HG03039 (cell line): Measurements from ENCODE around the gene MAGI1.

Experiments
- ATAC-seq: cut with Tn5 transposase; IDR thresholded peaks from one replicate; pipeline ENCODE4 v1.9.1; 2021; ENCODE audit warnings: mild to moderate bottlenecking, moderate library complexity; ENCODE audit not compliant: unreplicated experiment

Gene MAGI1

GRCh38 chr3:65478551-65479500 is 559.9 kb downstream of the MAGI1 start:
- no peak for ATAC-seq

GRCh38 chr3:65473736-65474135 is 565.0 kb downstream of the MAGI1 start:
- ATAC-seq = no peak

- ATAC-seq = no peak
Measured at GRCh38 chr3:65472501-65472900, 566.2 kb downstream of the MAGI1 start.

GRCh38 chr3:65466300-65466988 is 572.3 kb downstream of the MAGI1 start:
- ATAC-seq = no peak

- ATAC-seq = no peak
Measured at GRCh38 chr3:65449841-65450428, 588.8 kb downstream of the MAGI1 start.

GRCh38 chr3:65448120-65448519 is 590.6 kb downstream of the MAGI1 start:
- no peak for ATAC-seq

GRCh38 chr3:65445573-65446169 is 593.0 kb downstream of the MAGI1 start:
- no peak for ATAC-seq

GRCh38 chr3:65444447-65444815 is 594.3 kb downstream of the MAGI1 start:
- ATAC-seq = no peak

GRCh38 chr3:65443739-65444446 is 594.8 kb downstream of the MAGI1 start:
- ATAC-seq = no peak

GRCh38 chr3:65439641-65440284 is 599.0 kb downstream of the MAGI1 start:
- no peak for ATAC-seq

- ATAC-seq = no peak
Measured at GRCh38 chr3:65438612-65439011, 600.1 kb downstream of the MAGI1 start.

GRCh38 chr3:65438096-65438495 is 600.6 kb downstream of the MAGI1 start:
- no peak for ATAC-seq

GRCh38 chr3:65436580-65436979 is 602.1 kb downstream of the MAGI1 start:
- ATAC-seq = no peak

- no peak for ATAC-seq
Measured at GRCh38 chr3:65433480-65433879, 605.2 kb downstream of the MAGI1 start.

- ATAC-seq = no peak
Measured at GRCh38 chr3:65432388-65433003, 606.2 kb downstream of the MAGI1 start.

GRCh38 chr3:65425880-65426279 is 612.8 kb downstream of the MAGI1 start:
- ATAC-seq = no peak

- no peak for ATAC-seq
Measured at GRCh38 chr3:65422154-65422553, 616.6 kb downstream of the MAGI1 start.

- ATAC-seq = no peak
Measured at GRCh38 chr3:65419233-65419632, 619.5 kb downstream of the MAGI1 start.

GRCh38 chr3:65413891-65414290 is 624.8 kb downstream of the MAGI1 start:
- ATAC-seq = no peak

GRCh38 chr3:65412588-65412987 is 626.1 kb downstream of the MAGI1 start:
- ATAC-seq = no peak
